H9 (cell line): ENCODE data around the gene ANK3. TPM values are rescaled to one million over a fixed set of nuclear protein-coding genes. Genes with fewer than 3 reads are reported as not detected.

Experiments
- DNase-seq: peaks from one replicate; pipeline ENCODE4 v3.0.0-alpha.2; 2017
- H2AFZ ChIP-seq: one replicate; pipeline ENCODE4 v1.6.1; 2013; ENCODE audit warnings: mild to moderate bottlenecking, low read length, control low read depth, moderate library complexity
- H2AK5ac ChIP-seq: 2 replicates; pipeline ENCODE4 v1.6.1; 2013; ENCODE audit warnings: low read length, control low read depth, mixed read lengths; ENCODE audit not compliant: insufficient read length
- H2BK120ac ChIP-seq: one replicate; pipeline ENCODE4 v1.6.1; 2013; ENCODE audit warnings: low read depth, mild to moderate bottlenecking, low read length, control low read depth, inconsistent platforms; ENCODE audit not compliant: poor library complexity, severe bottlenecking
- H2BK12ac ChIP-seq: 2 replicates; pipeline ENCODE4 v1.6.1; 2013; ENCODE audit warnings: low read length, control low read depth, mixed read lengths, low read depth; ENCODE audit not compliant: insufficient read length
- H2BK15ac ChIP-seq: 2 replicates; pipeline ENCODE4 v1.6.1; 2013; ENCODE audit warnings: low read depth, low read length, control low read depth
- H2BK20ac ChIP-seq: one replicate; pipeline ENCODE4 v1.6.1; 2013; ENCODE audit warnings: low read depth, mild to moderate bottlenecking, low read length, control low read depth, inconsistent platforms; ENCODE audit not compliant: poor library complexity, severe bottlenecking
- H2BK5ac ChIP-seq: 2 replicates; pipeline ENCODE4 v1.6.1; 2013; ENCODE audit warnings: low read length, control low read depth, mixed read lengths; ENCODE audit not compliant: insufficient read length
- H3K14ac ChIP-seq: 2 replicates; pipeline ENCODE4 v1.6.1; 2013; ENCODE audit warnings: low read length, control low read depth; ENCODE audit not compliant: insufficient read depth
- H3K18ac ChIP-seq: 2 replicates; pipeline ENCODE4 v1.6.1; 2013; ENCODE audit warnings: low read depth, mild to moderate bottlenecking, mixed read lengths, low read length, control low read depth; ENCODE audit not compliant: insufficient read length
- H3K23ac ChIP-seq: 2 replicates; pipeline ENCODE4 v1.6.1; 2013; ENCODE audit warnings: low read length, control low read depth, mixed read lengths, low read depth; ENCODE audit not compliant: insufficient read length
- H3K23me2 ChIP-seq: 2 replicates; pipeline ENCODE4 v1.6.1; 2013; ENCODE audit warnings: low read depth, mild to moderate bottlenecking, mixed read lengths, low read length, control low read depth; ENCODE audit not compliant: insufficient read length, poor library complexity, severe bottlenecking
- H3K27ac ChIP-seq: 2 replicates; pipeline ENCODE4 v1.5.1; 2013; ENCODE audit warnings: low read length, control low read depth, mixed read lengths, low read depth; ENCODE audit not compliant: insufficient read length
- H3K27me3 ChIP-seq: 2 replicates; pipeline ENCODE4 v1.6.1; 2013; ENCODE audit warnings: low read length, control low read depth, inconsistent platforms; ENCODE audit not compliant: insufficient read depth
- H3K4ac ChIP-seq: 2 replicates; pipeline ENCODE4 v1.6.1; 2013; ENCODE audit warnings: low read depth, mild to moderate bottlenecking, control low read depth, inconsistent platforms, low read length, moderate library complexity
- H3K4me1 ChIP-seq: 2 replicates; pipeline ENCODE4 v1.6.1; 2013; ENCODE audit warnings: low read length, control low read depth, inconsistent platforms; ENCODE audit not compliant: insufficient read depth
- H3K4me2 ChIP-seq: 2 replicates; pipeline ENCODE4 v1.6.1; 2013; ENCODE audit warnings: low read length, control low read depth, mixed read lengths; ENCODE audit not compliant: insufficient read length, insufficient read depth
- H3K56ac ChIP-seq: 2 replicates; pipeline ENCODE4 v1.6.1; 2013; ENCODE audit warnings: low read depth, mild to moderate bottlenecking, mixed read lengths, low read length, control low read depth; ENCODE audit not compliant: insufficient read length
- H3K79me1 ChIP-seq: 2 replicates; pipeline ENCODE4 v1.6.1; 2013; ENCODE audit warnings: low read depth, mild to moderate bottlenecking, moderate library complexity, low read length, control low read depth, inconsistent platforms; ENCODE audit not compliant: insufficient read depth, poor library complexity, severe bottlenecking
- H3K79me2 ChIP-seq: 2 replicates; pipeline ENCODE4 v1.6.1; 2013; ENCODE audit warnings: low read length, control low read depth, inconsistent platforms; ENCODE audit not compliant: insufficient read depth
- H3K9ac ChIP-seq: 2 replicates; pipeline ENCODE4 v1.6.1; 2013; ENCODE audit warnings: low read length, control low read depth, mixed read lengths; ENCODE audit not compliant: insufficient read length; ENCODE audit errors: extremely low read depth
- H3K9me3 ChIP-seq: one replicate; pipeline ENCODE4 v1.6.1; 2013; ENCODE audit warnings: low read depth, low read length, inconsistent platforms; ENCODE audit not compliant: control insufficient read depth
- H3T11ph ChIP-seq: one replicate; pipeline ENCODE4 v1.6.1; 2013; ENCODE audit warnings: mild to moderate bottlenecking, low read length, control low read depth, inconsistent platforms
- H4K20me1 ChIP-seq: one replicate; pipeline ENCODE4 v1.6.1; 2013; ENCODE audit not compliant: control insufficient read depth, insufficient read length, insufficient read depth
- H4K5ac ChIP-seq: 2 replicates; pipeline ENCODE4 v1.6.1; 2013; ENCODE audit warnings: low read depth, mild to moderate bottlenecking, mixed read lengths, low read length, control low read depth; ENCODE audit not compliant: insufficient read length
- H4K8ac ChIP-seq: replicated peaks from 2 replicates; pipeline ENCODE4 v1.6.1; 2013; ENCODE audit warnings: low read length, control low read depth, mixed read lengths, low read depth; ENCODE audit not compliant: insufficient read length
- H4K91ac ChIP-seq: 2 replicates; pipeline ENCODE4 v1.6.1; 2013; ENCODE audit warnings: low read depth, mild to moderate bottlenecking, moderate library complexity, mixed read lengths, low read length, control low read depth; ENCODE audit not compliant: insufficient read length
- H3K27ac Mint-ChIP-seq, 3 experiments: 2 replicates in 2 of 3; 3 replicates in 1 of 3; pipeline ENCODE4 v1.8.0; 2020 to 2021; ENCODE audit warnings: mixed read lengths in 3 of 3, mild to moderate bottlenecking in 1 of 3, moderate library complexity in 1 of 3
- H3K27me3 Mint-ChIP-seq: 2 replicates; pipeline ENCODE4 v1.8.0; 2021; ENCODE audit warnings: low read depth, mild to moderate bottlenecking, moderate library complexity, mixed read lengths
- H3K36me3 Mint-ChIP-seq, 3 experiments: 2 replicates in 2 of 3; 3 replicates in 1 of 3; pipeline ENCODE4 v1.8.0; 2020 to 2021; ENCODE audit warnings: low read depth in 3 of 3, mixed read lengths in 3 of 3; ENCODE audit not compliant: insufficient read depth in 1 of 3
- H3K4me1 Mint-ChIP-seq, 2 experiments: 2 replicates each; pipeline ENCODE4 v1.8.0; 2020; ENCODE audit warnings: mixed read lengths in 2 of 2
- H3K4me3 Mint-ChIP-seq, 2 experiments: 2 replicates in 1 of 2; 3 replicates in 1 of 2; pipeline ENCODE4 v1.8.0; 2020 to 2021; ENCODE audit warnings: mild to moderate bottlenecking in 2 of 2, mixed read lengths in 2 of 2, moderate library complexity in 1 of 2
- H3K9me3 Mint-ChIP-seq, 2 experiments: 2 replicates in 1 of 2; 3 replicates in 1 of 2; pipeline ENCODE4 v1.8.0; 2020; ENCODE audit warnings: mild to moderate bottlenecking in 2 of 2, mixed read lengths in 2 of 2, moderate library complexity in 1 of 2
- CTCF ChIP-seq: fragments of 200-600 bp; sonication (generic); conservative IDR thresholded peaks from 3 replicates; pipeline ENCODE4 v1.8.0; 2021; ENCODE audit warnings: antibody characterized with exemption, mild to moderate bottlenecking
- total RNA-seq: library from RNA; stranded (reverse); gene quantifications from 2 replicates; pipeline ENCODE4 v1.2.1, GENCODE V29; 2021

Gene ANK3
- total RNA-seq, 1 experiment from 2014 or later, result 59.6 TPM

- Histone ChIP-seq H2BK12ac (no peak overlapping the region), H3K9ac (no peak overlapping the region), H3K23ac (no peak overlapping the region), H3K4me1 (no peaks in the 10 kb centered on the region), H3K18ac (no peak overlapping the region), H2BK20ac (no peak overlapping the region), H3K9me3 (no peaks in the 10 kb centered on the region), H4K5ac (no peak overlapping the region), H3T11ph (no peak overlapping the region), H3K79me1 (no peaks in the 10 kb centered on the region), H3K56ac (no peak overlapping the region), H3K79me2 (no peaks in the 10 kb centered on the region), H4K20me1 (no peaks in the 10 kb centered on the region), H3K14ac (no peak overlapping the region), H2BK15ac (no peak overlapping the region), H2BK5ac (no peak overlapping the region), H3K27me3 (no peaks in the 10 kb centered on the region), H2AFZ (no peak overlapping the region), H3K4me2 (no peak overlapping the region), H4K8ac (no peak overlapping the region), H2BK120ac (no peak overlapping the region), H3K27ac (no peak overlapping the region), H4K91ac (no peak overlapping the region), H2AK5ac (no peak overlapping the region), H3K4ac (no peak overlapping the region), H3K23me2 (no peaks in the 10 kb centered on the region)
- Mint-ChIP-seq H3K4me3 (no peak overlapping the region), H3K36me3 (no peaks in the 10 kb centered on the region; a peak in 1 of 7 replicates), H3K9me3 (no peaks in the 10 kb centered on the region), H3K27ac (no peak overlapping the region), H3K4me1 (peaks cover 15% of the 10 kb centered on the region in 2 experiments), H3K27me3 (no peaks in the 10 kb centered on the region)
- no peak for TF ChIP-seq CTCF
- no peak for DNase-seq
Measured at GRCh38 chr10:60125895-60126294, 263.8 kb downstream of the ANK3 start.
